C4-2B (cell line): Measurements from ENCODE around the gene PLAU.

Source experiments
- ZFX ChIP-seq: fragments of 450-650 bp; IDR thresholded peaks from 2 replicates; pipeline ENCODE4 v1.6.1; 2017
- TF ChIP-seq, protein P1 (sequence below): fragments of 450-650 bp; conservative IDR thresholded peaks from 2 replicates; pipeline ENCODE4 v1.5.1; 2017; ENCODE audit warnings: mild to moderate bottlenecking

DNA sequence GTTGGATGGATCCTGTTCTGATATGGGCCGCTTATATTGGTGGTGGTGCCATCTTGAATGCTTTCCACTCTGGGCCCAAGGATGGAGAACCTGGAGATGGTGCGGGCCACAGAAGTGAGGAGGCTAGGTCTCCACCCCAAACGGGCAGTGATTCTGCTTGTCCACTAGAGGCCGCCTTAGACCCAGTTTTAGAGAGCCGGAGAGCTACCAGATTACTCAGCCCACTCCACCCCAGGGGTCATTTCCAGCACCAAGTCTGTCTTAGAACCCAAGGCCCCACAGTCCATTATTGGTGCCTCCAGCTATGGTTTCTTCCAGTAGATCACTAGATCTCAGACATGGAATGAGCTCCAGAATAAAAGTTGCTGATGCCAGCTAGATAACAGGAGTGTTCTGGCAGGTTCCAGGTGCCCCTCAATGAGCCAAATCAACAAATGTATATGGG is 24.8 kb upstream of the PLAU start:
- TF ChIP-seq, protein P1, sequence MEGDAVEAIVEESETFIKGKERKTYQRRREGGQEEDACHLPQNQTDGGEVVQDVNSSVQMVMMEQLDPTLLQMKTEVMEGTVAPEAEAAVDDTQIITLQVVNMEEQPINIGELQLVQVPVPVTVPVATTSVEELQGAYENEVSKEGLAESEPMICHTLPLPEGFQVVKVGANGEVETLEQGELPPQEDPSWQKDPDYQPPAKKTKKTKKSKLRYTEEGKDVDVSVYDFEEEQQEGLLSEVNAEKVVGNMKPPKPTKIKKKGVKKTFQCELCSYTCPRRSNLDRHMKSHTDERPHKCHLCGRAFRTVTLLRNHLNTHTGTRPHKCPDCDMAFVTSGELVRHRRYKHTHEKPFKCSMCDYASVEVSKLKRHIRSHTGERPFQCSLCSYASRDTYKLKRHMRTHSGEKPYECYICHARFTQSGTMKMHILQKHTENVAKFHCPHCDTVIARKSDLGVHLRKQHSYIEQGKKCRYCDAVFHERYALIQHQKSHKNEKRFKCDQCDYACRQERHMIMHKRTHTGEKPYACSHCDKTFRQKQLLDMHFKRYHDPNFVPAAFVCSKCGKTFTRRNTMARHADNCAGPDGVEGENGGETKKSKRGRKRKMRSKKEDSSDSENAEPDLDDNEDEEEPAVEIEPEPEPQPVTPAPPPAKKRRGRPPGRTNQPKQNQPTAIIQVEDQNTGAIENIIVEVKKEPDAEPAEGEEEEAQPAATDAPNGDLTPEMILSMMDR: peak; percentile 90
- TF ChIP-seq ZFX: no peak
